GM03348 (cell line): ENCODE measurements around the gene PIK3CD.
"Not testable (repeated sequence)": the region's sequence is repeated elsewhere in the genome, so short reads cannot be mapped to it uniquely, and the experiment has no call there.

ENCODE experiments used
- DNase-seq: peaks from one replicate; pipeline ENCODE4 v3.0.0; 2012; ENCODE audit warnings: low spot score

PIK3CD gene

DNA sequence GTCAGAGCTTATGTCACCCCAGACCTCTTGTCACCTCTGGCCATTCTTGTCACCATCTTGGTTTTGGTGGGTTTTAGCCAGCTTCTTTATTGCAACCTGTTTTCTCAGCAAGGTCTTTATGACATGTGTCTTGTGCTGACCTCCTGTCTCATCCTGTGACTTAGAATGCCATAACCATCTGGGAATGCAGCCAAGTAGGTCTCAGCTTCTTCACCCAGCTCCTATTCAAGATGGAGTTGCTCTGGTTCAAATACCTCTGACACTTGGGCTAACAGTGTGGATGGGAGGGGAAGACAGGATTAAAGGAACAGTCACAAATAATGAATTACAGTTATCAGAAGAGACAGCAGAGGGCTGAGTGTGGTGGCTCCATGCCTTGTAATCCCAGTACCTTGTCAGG lies 30.5 kb upstream of the PIK3CD start:
- no peak for DNase-seq

DNA sequence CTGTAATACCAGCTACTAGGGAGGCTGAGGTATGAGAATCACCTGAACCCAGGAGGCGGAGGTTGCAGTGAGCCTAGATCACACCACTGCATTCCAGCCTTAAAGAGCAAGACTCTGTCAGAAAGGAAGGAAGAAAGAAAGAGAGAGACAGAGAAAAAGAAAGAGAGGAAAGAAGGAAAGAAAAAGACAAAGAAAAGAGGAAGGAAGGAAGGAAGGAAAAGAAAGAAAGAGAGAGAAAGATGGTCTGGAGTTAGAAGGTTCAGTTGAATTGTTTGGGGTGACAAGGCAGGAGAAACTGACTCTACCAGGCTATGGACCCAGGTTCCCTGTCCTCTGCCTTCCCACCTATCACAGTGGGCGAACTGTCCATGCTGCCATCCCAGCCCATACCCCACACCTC lies 27.4 kb upstream of the PIK3CD start:
- DNase-seq = no peak

DNA sequence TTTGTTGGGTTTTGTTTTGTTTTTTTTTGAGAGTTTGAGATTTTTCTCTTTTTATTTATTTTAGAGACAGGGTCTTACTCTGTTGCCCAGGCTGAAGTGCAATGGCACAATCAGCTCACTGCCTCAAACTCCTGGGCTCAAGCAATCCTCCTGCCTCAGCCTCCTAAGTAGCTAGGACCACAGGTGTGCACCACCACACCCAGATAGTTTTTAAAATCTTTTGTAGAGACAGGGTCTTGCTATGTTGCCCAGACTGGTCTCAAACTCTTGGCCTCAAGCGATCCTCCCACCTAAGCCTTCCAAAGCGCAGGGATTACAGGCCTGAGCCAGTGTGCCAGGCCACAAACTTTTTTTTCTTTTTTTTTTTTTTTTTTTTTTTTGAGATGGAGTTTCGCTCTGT lies 26.5 kb upstream of the PIK3CD start:
- not testable (repeated sequence) for DNase-seq

DNA sequence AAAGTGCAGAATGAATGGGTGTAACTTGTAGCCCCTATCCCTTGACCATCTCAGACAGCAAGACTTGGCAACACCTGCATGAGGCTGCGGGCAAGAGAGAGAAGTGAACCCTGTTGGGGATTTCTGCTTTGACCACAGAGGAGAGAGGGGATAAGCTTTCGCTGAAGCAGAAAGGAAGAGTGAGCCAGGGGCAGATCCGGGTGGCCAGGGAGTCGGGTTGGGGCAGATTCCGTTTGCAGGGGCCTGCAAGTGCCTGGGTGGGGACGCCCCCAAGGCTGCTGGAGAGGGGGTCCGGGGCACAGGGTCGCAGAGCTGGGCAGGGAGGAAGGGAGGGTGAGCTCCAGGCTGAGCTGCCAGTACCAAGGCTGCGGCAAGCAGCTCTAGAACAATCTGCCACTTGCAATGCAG lies 25.3 kb upstream of the PIK3CD start:
- DNase-seq = no peak

DNA sequence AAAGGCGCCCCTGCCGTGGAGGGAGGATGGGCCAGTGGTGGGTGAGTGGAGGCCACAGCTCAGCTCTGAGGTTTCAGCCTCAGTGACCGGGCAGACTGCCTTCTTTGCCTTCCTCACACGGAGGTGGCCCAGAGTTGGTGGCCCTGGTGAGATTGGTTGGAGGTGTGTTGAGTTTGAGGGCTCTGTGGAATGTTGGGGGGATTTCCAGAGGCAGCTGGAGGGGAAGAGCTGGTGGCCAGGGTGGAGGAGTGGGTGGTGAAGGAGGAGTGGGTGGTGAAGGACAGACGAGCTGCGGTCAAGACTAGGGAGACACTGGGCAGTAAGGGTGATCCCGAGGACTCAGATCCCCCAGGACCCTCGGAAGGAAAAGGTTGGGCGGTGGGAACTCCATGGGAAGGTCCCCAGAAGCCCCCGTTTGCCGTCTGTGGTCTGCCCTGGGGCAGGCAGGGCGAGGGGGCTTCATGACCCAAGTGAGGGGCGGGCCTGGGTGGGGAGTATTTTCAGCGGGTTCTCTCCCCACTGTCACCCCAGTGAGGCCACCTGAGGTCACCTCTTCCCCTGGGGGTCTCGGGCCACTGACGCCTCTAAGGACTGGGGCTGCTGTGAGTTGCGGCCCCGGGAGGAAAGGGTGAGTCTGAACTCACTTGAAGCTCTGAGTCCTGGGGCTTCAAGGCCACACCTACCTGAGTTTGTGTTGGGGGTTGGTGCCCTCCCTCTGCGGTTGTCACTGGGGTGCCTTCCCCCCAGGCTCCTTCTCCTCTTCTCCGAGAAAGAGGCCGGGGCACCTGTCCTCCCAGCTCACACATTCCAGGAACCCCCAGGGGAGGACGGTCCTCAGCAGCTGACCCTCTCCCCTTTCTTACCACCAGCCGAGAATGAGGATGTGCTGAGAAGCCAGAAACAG lies 22.7 kb upstream of the PIK3CD start:
- DNase-seq = no peak

GRCh38 chr1:9629445-9630201 lies 21.9 kb upstream of the PIK3CD start:
- no peak for DNase-seq

GRCh38 chr1:9630331-9631111 lies 21.0 kb upstream of the PIK3CD start:
- no peak for DNase-seq

- DNase-seq = no peak
These were observed 19.9 kb upstream of the PIK3CD start for GRCh38 chr1:9631613-9632012.

GRCh38 chr1:9633493-9633892 lies 18.0 kb upstream of the PIK3CD start:
- DNase-seq = no peak

DNA sequence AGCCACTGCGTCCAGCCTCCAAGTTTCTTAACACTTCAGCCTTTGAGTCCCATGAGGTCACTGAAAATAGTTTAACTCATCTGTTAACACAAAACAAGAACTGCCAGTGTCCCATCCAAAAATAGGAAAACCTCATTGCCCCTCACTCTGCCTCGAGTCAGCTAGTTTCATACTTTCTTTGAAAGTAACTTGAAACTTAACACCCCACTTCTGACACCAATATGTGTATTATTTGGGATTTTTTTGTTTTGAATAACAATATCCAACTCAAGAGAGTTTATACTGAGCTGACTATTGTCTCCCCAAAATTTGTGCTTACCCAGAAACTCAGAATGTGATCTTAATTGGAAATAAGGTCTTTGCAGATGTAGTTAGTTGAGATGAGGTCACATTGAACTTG lies 16.9 kb upstream of the PIK3CD start:
- no peak for DNase-seq

- no peak for DNase-seq
These were observed 12.3 kb upstream of the PIK3CD start for GRCh38 chr1:9639227-9639626.

DNA sequence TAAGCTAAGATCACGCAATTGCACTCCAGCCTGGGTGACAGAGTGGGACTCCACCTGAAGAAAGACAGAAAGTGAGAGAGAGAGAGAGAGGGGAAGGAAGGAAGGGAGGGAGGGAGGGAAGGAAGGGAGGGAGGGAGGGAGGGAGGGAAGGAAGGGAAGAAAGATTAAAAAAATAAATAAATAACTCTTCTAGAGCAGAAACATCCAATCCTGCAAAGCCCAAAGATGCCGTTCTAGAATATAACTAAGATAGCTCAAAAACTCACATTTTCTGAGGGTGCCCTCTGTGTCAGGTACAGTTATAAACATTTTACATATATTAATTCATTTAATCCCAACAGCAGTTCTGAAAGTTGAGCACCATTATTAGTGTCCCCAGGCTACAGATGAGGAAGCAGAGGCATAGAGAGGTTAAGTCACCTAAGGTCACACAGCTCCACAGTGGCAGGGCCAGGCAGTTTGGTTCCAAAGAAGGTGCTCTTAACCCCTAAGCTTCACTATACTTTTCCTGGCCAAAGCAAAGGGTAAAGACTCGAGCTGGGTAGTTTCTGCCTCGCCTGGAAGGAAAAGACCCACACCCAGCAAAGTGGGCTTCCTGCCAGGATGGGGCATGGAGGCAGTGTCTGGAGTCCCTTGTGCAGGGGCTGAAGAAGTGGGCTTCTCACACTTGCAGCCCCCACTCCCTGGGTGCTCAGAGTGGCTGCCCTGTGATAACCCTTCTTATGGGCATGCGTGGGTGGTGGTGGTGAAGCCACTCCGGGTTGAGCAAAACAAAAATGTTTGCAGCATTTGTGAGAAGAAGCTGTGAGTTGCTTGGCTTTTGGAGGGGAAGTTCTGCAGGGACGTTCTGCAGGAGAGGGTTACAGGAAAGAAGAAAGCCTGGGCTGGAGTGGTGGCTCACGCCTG lies 7.9 kb upstream of the PIK3CD start:
- no peak for DNase-seq

- DNase-seq = no peak
These were observed 5.5 kb upstream of the PIK3CD start for GRCh38 chr1:9646037-9646436.

GRCh38 chr1:9648171-9648570 lies 3.4 kb upstream of the PIK3CD start:
- no peak for DNase-seq

- DNase-seq = no peak
These were observed 1.8 kb upstream of the PIK3CD start for GRCh38 chr1:9649769-9650168.

DNA sequence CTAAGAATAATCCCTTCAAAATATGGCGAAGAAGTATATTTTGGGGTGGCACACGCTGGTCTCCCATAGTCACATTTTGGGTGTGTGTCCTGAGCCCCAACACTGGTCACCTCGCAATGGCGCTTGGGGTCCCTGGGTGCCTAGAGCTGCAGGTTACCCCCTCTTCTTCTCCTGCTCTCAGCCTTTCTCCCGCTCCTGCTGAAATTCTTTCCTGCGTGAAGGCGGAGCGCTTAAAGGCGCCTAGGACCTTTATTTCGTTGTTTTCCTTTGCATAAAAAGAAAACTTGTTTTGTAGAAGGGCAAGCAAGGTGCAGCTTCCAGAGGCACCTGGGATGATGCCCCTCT lies 339 bp upstream of the PIK3CD start:
- DNase-seq = no peak

GRCh38 chr1:9652379-9653209 lies 1.1 kb downstream of the PIK3CD start:
- DNase-seq = peak; percentile 63

GRCh38 chr1:9653210-9653490 lies 1.6 kb downstream of the PIK3CD start:
- DNase-seq = no peak

- DNase-seq = no peak
These were observed 2.0 kb downstream of the PIK3CD start for GRCh38 chr1:9653491-9654050.

- DNase-seq = no peak
These were observed 2.7 kb downstream of the PIK3CD start for GRCh38 chr1:9654051-9654833.
